HG03460 (cell line): ENCODE results near the gene PAQR6.

ENCODE experiments used
- ATAC-seq: cut with Tn5 transposase; IDR thresholded peaks from one replicate; pipeline ENCODE4 v1.9.1; 2021; ENCODE audit not compliant: unreplicated experiment

The PAQR6 gene

DNA sequence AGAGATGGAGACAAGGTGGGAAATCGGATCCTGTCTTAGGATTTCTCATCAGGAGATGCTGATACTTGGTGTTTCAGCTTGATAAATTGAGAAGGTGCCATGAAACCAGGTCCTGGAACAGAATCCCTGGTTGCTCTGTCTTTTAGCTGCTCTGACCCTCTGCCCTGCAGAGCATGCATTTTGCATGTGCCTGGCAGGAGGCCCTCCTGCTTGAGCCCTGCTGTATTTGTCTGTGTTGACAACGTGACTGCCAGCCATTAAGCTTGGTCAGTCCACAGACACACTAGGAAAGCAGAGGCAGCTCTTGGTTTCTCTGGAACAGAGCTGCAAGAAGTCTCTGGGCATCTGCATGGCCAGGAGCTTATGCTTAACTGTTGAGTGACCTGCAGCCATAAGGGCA, 51.4 kb downstream of the PAQR6 start:
- ATAC-seq: no peak

DNA sequence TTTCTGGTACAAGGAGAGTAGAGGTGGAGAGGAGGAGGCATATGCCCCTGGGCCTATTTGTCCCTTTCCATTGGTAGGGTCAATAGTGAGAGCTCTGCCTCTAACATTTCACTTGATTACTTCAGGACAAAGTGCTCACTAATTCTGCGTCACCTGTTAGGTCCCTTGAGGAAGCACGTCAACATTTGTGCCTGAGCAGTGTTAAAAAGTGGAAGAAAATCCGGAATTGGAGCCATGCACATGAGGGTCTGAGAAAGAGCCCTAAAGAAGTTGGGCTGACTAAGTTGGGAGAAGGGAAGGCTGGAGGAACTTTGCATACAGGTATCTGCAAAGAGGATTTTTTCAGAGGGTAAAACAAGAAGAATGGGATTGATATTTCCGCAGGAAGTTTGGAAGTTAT, 52.0 kb downstream of the PAQR6 start:
- no peak for ATAC-seq

DNA sequence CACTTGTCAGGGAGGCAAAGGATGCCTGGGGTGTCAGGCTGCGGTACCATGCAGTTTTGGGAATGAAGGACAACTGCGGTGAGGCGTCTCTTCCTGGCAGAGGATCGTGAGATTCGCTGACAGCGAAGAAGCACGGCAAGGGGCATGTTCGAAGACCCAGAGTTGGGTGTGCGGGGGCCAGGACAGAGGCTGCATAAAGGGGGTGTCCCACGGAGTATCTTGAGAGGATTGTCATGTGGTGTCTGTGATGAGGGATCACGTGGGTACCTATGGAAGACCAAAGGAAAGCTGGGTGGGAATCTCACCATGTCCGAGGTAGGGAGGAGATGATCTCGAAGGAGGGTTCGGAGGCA, 53.6 kb downstream of the PAQR6 start:
- no peak for ATAC-seq

DNA sequence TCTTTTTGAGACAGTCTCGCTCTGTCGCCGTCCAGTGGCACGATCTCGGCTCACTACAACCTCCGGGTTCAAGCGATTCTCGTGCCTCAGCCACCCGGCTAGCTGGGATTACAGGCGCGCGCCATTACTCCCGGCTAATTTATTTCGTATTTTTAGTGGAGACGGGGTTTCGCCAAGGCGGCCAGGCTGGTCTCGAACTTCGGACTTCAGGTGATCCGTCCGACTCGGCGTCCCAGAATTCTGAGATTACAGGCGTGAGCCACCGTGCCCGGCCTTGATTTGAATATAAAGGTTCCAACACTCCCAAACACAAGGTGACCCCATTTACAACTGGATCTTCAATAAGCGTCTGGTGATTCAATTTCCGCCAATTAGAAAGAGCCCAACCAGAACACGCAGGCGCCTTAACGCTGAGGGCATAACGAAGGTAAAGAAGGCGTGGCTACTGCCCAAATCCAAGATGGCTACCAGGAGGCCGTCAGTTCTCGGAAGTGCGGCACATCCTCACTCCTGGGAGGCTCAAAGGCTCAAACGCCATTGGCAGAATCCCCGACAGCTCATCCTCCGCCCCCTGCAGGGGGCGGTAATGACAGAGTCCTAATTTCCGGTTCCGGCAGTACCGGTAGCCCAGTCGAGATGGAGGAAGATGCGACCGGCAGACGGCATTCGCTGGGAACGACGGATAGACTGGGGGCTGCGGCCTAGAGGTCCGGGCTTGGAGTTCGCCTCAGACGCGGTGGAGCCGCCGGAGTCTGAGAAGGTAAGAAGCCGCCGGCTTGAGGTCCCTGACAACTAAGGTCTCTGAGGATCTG, 54.2 kb downstream of the PAQR6 start, which contains the start of gene SLC25A44:
SLC25A44 (plus strand) TSS at position 617 of the 812 bp plus-strand sequence. CDS start 5,744 bp downstream, outside the sequence.
- ATAC-seq: peak; percentile 93
